Smooth muscle cell of the coronary artery (primary cell): Measurements from ENCODE around the gene KLHL12. TPM values are rescaled to one million over a fixed set of nuclear protein-coding genes. Genes with fewer than 3 reads are reported as not detected.

Experiments
- total RNA-seq: library from RNA; depleted of rRNA; stranded (reverse); fragments of >200 nt; gene quantifications from 2 replicates; pipeline ENCODE4 v1.2.3, GENCODE V29; 2014; ENCODE audit warnings: low replicate concordance

The KLHL12 gene
- 27.1 and 42.2 TPM in 2 replicates for total RNA-seq

DNA sequence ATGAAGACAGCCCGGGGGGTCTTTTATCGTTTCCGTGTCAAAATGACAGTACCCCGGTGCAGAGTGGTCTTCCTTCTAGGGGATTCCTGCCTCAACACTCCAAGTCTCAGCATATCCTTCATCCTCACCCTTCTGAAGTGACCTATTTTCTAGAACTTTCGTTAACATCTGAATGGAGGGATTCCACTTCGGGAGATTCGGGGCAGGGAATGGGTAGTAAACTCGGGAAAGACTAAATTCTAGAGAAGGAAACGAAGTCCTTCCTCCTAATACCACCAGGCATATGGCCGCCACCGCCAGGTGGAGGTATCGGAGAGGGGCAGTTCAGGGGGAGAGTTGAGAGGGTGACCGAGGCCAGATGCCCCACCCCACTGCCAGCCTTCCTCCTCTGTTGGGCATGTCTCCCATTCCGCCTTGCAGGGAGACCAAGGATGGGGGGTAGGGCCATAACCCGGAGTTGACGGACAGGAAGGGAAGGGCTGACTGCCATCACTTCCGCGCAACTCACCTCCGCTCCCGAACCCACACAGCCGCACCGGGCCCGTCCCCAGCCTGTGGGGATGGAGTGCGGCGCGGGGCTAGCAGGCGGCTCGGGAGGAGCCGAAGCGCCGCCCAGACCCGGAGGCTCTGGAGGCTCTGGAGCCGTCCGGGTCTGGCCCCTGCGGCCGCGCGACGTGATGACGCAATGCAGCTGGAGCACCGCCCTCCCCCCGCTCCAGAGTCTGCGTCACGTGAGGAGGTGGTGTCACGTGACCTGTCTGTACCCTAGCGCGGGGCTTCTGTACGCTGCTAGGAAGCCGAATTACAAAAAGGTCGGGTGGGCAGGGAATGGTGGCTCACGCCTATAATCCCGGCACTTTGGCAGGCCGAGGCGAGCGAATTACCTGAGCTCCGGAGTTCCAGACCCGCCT, at the start of gene KLHL12:
TSS of gene KLHL12 (minus strand) at position 654 of the 911 bp plus-strand sequence. CDS start 2,072 bp downstream, outside the sequence.

DNA sequence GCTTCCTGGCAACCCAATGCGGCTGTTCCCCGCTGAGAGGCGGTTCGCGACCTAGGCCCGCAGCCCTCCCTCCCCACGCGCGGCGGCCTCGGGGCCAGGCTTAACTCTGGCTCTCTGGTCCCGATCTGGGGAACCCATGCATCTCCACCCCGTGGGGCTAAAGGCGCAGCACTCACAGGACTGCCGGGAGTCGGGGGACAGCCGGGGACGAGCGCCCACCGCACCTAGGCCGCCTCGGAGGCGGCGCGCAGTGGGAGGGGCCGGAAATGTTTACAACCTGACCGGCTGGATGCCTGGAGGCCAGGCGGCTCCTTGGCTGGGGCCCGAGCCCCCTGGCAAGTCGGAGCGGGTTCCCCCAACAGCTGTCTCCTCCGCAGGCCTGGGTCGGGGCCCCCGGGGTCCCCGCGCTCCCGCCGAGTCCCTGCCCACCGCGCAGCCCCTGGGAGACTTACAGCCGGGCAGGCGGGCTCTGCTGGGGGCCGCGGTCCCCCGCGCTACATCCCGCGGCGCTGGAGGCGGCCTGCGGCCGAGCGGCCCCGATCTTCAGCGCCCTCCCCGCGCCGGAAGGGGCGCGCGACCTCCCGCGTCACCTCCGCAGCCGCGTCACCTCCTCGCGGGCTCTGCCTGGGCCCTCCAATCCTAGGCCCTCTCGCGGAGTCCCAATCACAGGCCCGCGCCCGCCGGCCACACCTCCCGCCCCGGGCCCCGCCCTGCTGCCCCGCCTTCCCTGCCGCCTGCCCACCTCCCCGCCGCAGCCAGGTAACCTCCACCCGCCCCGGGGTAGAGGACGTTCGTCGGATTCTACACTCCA, 30.9 kb upstream of the KLHL12 start, which contains the start of gene ADIPOR1:
TSS of gene ADIPOR1 (minus strand) at position 580 of the 811 bp plus-strand sequence. CDS start 7,242 bp downstream, outside the sequence.

DNA sequence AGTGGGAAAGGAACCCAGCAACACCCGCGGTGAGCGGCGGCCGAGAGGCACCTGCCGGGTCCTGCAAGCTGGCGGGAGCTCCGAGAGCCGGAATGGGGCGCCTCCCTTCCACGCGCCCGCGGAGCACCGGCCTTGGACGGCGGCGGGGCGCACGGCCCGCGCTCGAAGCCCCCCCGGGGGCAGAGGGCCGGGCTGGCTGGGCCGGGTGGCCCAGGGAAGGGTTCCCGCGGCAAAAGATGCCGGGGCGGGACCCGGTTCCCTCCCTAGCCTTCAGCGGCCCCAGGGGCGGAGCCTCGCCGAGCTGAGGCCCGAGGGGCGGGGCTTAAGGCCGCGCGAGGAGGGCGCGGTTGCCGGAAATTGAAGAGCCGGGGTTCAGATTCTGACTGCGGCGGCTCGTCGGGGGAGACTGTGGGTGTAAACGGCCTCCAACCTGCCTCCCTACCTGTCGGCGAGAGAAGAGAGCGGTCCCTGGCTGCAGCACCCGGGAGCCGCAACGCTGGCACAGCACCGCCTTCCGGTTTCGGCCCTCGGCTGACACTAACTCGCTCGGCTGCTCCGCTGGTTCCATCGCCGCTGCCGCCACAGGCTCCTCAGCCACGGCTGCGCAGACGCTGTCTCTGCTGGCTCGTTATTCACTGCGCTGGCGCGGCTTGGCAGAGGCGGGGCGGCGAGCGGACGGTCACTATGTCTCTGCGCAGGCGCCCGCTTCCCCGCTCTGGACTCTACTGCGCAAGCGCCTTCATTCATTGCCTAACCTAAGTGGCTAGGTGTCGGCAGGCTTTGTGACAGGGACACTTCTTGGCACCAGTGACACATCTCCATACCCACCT, 38.3 kb downstream of the KLHL12 start, which contains the start of gene RABIF:
TSS of gene RABIF (minus strand) at position 619 of the 830 bp plus-strand sequence. CDS start at position 568, 51 bp downstream.

Other genes with a start within 250 kb of the KLHL12 start
- gene SYT2, start 216.8 kb downstream of the KLHL12 start, total RNA-seq = not detected in 2 replicates
- gene KDM5B, start 118.8 kb downstream of the KLHL12 start, total RNA-seq = 55.0 and 64.0 TPM in 2 replicates
- gene PCAT6, start 116.3 kb downstream of the KLHL12 start, total RNA-seq = 0.30 TPM in 1 of 2 replicates, not detected in the other
- 5.7 and 8.2 TPM in 2 replicates for gene RABIF, start 38.1 kb downstream of the KLHL12 start, total RNA-seq
- 94.3 and 141 TPM in 2 replicates for gene ADIPOR1, start 31.1 kb upstream of the KLHL12 start, total RNA-seq
- 55.0 and 58.0 TPM in 2 replicates for gene CYB5R1, start 40.0 kb upstream of the KLHL12 start, total RNA-seq
- gene TMEM183A, start 80.1 kb upstream of the KLHL12 start, total RNA-seq = 72.4 and 84.7 TPM in 2 replicates
- gene PPFIA4, start 99.3 kb upstream of the KLHL12 start, total RNA-seq = 3.6 and 22.6 TPM in 2 replicates
- gene MYOG, start 158.8 kb upstream of the KLHL12 start, total RNA-seq = not detected in 2 replicates
- gene ADORA1, start 200.5 kb upstream of the KLHL12 start, total RNA-seq = under 0.01 and 14.6 TPM in 2 replicates
- gene MYBPH, start 248.6 kb upstream of the KLHL12 start, total RNA-seq = 0.35 TPM in 1 of 2 replicates, not detected in the other